ENCODE data around the gene DNASE2B.

DNA sequence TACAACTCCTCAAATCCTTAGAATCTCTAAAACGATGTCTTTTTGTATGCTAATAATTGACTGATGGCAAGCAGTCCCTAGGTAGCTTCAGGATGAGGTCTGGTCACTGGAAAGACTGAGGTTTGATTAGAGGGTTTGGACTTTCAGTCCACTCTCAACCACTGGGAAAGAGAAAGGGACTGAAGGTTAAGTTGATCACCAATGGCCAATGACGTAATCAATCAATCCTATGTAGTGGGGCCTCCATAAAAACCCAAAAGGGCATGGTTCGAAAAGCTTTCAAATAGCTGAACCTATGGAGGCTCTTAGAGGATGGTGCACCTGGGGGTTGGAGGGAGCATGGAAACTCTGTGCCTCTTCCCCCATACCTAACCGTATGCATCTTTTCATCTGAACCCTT lies 39.6 kb upstream of the DNASE2B start:
- TF ChIP-seq EZH2 (IDR thresholded peaks at IDR 0.05; ENCODE audit: borderline replicate concordance) (no peak), EZH2phosphoT487 (IDR thresholded peaks at IDR 0.05; ENCODE audit: low read depth, severe bottlenecking, unreplicated experiment) (no peak)
- TF ChIP-seq, protein P1, sequence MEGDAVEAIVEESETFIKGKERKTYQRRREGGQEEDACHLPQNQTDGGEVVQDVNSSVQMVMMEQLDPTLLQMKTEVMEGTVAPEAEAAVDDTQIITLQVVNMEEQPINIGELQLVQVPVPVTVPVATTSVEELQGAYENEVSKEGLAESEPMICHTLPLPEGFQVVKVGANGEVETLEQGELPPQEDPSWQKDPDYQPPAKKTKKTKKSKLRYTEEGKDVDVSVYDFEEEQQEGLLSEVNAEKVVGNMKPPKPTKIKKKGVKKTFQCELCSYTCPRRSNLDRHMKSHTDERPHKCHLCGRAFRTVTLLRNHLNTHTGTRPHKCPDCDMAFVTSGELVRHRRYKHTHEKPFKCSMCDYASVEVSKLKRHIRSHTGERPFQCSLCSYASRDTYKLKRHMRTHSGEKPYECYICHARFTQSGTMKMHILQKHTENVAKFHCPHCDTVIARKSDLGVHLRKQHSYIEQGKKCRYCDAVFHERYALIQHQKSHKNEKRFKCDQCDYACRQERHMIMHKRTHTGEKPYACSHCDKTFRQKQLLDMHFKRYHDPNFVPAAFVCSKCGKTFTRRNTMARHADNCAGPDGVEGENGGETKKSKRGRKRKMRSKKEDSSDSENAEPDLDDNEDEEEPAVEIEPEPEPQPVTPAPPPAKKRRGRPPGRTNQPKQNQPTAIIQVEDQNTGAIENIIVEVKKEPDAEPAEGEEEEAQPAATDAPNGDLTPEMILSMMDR (IDR thresholded peaks at IDR 0.05; ENCODE audit: poor library complexity): no peak
